ENCODE results near the gene SH3RF3.
"Not testable (repeated sequence)": the region's sequence is repeated elsewhere in the genome, so short reads cannot be mapped to it uniquely, and the experiment has no call there.

Gene SH3RF3

DNA sequence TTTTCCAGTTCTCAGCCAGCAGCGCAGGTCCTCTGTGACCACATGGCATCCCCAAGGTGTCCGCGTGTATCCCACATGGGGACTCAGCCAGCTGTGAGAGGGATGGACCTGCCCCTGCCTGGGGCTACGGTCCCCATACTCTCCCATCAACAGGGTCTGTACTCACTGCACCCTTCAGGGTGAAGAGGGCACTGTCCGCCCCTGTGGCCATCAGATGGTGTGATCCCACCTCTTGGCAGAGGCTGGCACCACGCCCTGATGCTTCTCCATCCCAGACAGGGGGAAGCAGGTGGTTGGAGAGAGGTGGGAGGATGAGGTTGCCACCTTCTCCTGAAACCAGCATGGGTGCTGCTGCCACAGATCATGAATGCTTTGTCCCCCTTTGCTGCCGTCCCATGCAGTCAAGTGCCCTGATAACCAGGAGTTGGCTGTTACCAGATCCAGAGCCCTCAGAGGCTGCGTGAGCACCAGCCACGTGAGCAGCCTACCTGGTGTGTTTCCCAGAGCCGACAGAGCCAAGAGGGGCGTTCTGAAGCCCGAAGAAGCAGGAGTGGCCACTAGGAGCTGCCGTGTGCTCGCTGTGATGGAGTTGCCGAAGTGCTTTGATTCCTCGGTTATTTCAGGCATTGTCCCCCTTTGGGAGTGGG is 93.9 kb downstream of the SH3RF3 start:
- DNase-seq = no peak

- DNase-seq = no peak
These were observed 94.5 kb downstream of the SH3RF3 start for GRCh38 chr2:109223490-109223889.

- not testable (repeated sequence) for DNase-seq
These were observed 95.3 kb downstream of the SH3RF3 start for GRCh38 chr2:109224341-109224740.

DNA sequence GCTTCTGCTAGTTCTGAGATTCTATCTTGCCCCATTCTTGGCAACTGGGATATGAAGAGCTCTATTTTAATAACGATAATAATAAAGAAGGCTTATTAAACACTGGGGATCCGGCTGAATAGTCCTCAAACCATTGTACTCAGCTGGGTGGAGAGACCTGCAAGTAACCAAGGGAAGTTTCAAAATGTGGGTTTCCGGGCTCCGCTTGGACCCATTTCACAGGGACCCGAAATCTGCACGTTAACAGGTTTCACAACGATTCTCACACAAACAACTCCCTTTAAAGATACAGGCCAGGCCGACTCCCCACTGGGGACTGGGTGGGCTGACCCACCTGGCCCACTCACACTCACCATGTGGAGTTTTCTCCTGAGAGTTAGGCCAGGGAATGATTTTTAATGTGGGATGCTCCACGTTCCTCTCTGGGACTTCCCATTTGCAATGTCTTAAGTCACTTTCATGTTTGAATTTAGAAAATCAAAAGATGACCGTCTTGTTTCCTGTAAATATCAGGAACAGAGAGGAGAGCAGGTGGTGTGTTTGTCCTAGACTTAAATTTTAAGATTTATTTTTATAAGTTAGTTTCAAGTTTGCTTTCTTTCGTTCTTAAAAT is 96.3 kb downstream of the SH3RF3 start:
- no peak for DNase-seq

GRCh38 chr2:109226128-109226527 is 97.1 kb downstream of the SH3RF3 start:
- no peak for DNase-seq

GRCh38 chr2:109226622-109227021 is 97.6 kb downstream of the SH3RF3 start:
- DNase-seq = no peak

DNA sequence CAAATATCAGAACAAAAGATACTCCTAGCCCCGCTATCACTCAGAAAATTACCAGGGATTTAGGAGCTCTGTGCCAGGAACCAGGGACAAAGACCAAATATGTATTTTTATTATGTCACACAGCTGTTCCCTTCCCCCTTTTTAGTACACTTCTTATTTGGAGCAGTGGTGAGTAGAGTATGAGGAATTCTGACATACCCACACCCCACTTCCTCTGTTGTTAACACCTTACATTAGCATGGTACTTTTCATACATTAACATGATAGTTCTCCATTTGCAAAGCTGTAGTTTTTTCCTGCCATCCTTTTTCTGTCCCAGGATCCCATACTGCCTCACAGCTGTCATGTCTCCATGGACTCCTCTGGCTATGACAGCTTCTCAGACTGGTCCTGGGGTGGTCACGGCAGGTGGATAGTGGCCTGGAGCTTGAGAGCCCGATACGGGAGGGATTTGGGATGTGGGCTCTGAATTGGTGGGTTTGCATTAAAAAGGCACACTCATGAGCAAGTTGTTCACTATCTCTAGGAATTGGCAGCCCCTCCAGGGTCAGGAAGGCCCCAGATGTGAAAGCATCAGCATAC is 100.2 kb downstream of the SH3RF3 start:
- DNase-seq = no peak

GRCh38 chr2:109230941-109231420 is 102.0 kb downstream of the SH3RF3 start:
- DNase-seq = no peak

DNA sequence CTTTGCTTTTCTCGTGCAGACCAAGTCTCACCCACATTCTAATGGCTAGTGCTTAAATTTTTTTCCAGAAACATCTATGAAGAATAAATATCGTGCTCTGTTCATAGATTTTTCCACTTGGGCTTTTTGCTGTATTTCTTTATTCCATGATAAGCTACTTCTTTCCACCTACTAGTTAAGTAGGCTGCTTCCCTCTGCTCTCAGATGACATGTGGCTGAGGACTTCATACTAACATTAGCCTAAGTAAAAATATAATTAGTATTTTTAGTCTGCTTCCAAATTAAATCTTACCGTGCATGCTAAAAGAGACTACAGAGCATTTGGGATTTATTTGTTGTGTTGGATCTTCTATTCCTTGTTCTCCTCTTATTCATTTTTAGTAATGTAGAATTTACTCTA is 102.4 kb downstream of the SH3RF3 start:
- DNase-seq = no peak

- DNase-seq = no peak
These were observed 103.1 kb downstream of the SH3RF3 start for GRCh38 chr2:109231996-109232705.

- no peak for DNase-seq
These were observed 103.9 kb downstream of the SH3RF3 start for GRCh38 chr2:109232909-109233308.

DNA sequence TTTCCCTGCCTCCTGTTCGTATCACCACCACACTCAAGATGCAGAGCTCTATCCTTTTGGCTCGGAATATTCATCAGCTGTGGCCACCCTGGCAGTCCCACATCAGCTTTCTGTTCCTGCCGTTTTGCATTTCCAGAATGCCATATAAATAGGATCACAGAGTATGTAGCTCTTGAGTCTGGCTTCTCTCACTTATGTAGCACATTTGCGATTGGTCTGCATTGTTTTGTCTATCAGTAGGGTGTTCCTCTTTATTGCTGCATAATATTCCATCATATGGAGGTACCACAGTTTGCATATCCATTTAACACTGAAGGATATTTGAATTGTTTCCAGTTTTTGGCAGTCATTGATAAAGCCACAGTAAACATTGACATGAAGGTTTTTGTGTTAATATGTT is 104.6 kb downstream of the SH3RF3 start:
- no peak for DNase-seq

- DNase-seq = no peak
These were observed 105.3 kb downstream of the SH3RF3 start for GRCh38 chr2:109234355-109234754.

DNA sequence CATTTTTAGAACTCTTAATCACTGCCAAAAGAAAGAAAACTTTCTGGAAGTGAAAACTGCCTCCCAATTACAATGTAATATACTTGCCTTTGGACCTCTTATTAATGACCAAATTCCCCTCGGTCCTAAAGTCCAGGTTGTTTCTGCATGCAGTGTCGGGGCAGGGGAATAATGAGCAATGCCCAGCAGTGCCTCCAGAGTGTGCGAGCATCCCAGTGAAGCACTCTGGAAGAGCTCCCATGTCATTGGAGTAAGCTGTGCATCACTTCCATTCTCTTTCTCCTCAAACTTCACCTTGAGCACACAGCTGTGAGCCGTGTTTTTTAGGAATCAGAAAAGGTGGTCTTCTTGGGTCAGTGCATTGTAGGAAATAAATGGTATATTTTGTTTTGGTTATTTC is 107.1 kb downstream of the SH3RF3 start:
- DNase-seq = no peak

- DNase-seq = no peak
These were observed 108.8 kb downstream of the SH3RF3 start for GRCh38 chr2:109237792-109238191.

GRCh38 chr2:109238580-109238979 is 109.6 kb downstream of the SH3RF3 start:
- no peak for DNase-seq

GRCh38 chr2:109239720-109240119 is 110.7 kb downstream of the SH3RF3 start:
- no peak for DNase-seq

GRCh38 chr2:109242210-109242653 is 113.2 kb downstream of the SH3RF3 start:
- no peak for DNase-seq

- DNase-seq = no peak
These were observed 113.8 kb downstream of the SH3RF3 start for GRCh38 chr2:109242654-109243331.

GRCh38 chr2:109243526-109244303 is 114.7 kb downstream of the SH3RF3 start:
- no peak for DNase-seq

GRCh38 chr2:109244304-109244582 is 115.2 kb downstream of the SH3RF3 start:
- no peak for DNase-seq

DNA sequence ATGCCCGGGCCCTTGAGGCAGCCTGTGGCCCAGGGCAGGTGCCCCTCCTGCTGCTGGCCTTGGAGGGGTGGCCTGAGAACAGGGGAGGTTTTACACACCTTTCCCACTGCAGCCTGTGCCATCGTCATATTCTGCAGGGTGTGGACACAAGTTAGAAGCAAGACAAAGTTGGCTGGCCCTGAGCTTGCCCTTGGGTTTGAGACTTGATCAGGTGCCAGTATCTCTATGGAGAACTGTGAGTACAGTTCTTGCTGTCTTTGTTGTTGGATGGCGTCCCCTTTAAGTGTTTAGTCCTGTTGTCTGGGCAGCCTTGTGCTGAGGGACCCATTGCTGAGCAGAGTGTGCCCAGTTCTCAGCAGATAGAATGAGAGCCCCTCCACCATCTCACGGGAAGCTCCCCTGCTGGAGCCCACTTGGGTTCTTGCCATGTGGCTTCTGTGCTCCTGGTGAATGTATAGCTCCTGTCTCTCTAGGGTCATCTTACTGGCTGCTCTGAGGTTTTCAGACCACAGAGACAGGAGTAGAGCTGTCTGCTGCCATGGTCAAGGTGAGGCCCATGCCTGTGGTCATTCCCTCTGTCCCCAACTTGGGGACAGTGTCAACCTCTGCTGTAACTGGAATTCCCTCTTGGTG is 115.9 kb downstream of the SH3RF3 start:
- DNase-seq = no peak
